ENCODE results near the gene ATE1.
"Not testable (repeated sequence)": the region's sequence is repeated elsewhere in the genome, so short reads cannot be mapped to it uniquely, and the experiment has no call there.

The ATE1 gene

DNA sequence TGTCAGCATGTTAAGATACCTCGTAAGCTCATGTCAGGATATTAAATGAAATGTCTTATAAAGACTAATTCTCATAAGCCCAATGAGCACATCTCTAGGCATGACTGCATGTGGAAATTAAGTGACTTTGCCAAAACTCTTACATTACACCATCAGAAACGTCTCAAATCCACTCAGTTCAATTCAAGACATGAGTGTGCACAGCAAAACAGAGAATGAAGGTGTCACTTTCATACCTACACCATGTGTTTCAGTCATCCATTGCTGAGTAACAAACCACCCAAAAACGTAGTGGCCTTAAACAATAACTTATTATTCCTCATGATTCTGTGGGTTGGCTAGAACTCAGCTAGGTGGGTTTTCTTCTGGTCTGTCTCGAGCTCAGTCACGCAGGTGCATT lies 99.8 kb downstream of the ATE1 start:
- DNase-seq: no peak

- not testable (repeated sequence) for DNase-seq
Observed at GRCh38 chr10:121826773-121827172, 101.1 kb downstream of the ATE1 start.

- DNase-seq: no peak
Observed at GRCh38 chr10:121823993-121824463, 103.8 kb downstream of the ATE1 start.

- no peak for DNase-seq
Observed at GRCh38 chr10:121822724-121823123, 105.1 kb downstream of the ATE1 start.

DNA sequence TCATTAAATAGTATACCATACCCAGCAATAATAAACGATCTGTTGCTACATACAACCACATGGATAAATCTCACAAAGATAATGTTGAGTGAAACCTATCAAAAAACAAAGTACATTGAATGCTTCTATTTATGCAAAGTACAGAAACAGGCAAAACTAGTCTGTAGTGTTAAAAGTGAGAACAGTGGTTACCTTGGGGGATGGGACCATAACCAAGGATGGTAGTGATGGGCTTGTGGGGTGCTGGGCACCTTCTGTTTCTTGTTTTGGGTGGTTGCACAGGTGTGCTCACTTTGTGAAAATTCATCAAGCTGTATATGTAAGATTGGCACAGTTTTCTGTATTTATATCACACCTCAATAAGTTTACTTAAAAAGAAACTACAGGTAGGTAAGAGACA lies 105.7 kb downstream of the ATE1 start:
- DNase-seq: no peak

DNA sequence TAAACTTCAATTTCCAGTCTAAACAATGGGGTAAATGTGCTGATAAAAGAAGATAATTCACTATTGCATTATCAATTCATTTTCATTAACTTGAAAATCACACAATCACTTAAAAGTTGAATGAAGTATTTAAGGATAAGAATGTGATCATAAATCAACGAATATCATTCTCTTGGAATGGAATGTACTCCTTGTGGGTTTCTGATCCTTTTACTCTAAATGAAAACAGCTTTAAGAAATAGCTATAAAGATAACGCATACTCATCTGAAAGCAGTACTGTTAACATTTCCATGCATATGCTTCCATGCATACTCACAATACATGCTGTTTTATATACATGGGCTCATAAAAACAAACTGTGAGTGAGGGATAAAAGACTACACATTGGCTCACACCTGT lies 108.8 kb downstream of the ATE1 start:
- no peak for DNase-seq

- no peak for DNase-seq
Observed at GRCh38 chr10:121818599-121818998, 109.2 kb downstream of the ATE1 start.

GRCh38 chr10:121816197-121816596 lies 111.6 kb downstream of the ATE1 start:
- no peak for DNase-seq

GRCh38 chr10:121813857-121814256 lies 114.0 kb downstream of the ATE1 start:
- DNase-seq: no peak

DNA sequence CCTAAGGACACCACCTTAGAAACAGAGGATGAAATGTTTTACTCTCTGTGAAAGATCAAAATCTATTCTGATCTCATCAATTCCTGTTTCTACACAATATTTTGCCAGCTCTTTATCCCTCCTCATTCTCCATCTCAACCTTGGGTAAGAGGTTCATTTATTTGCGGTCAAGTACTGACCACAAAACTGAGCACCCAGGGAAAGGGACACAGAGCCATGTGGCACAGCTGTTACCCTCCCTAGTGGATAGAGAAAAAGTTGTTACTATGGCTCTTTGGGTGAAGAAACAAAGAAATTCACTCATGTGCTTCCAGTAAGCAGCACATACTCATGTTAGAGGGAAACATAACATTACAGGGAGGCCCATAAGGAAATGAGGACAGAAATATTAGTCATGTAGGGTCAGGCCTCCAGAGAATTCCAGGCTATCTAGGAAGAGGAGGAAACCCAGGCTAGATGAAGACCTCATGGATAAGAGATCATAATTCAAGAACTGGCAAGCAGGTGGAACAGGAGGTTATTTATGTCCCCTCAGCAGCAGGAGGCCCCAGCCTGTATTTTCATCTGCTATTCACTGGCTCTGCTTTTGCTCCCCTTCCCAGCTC lies 114.5 kb downstream of the ATE1 start:
- no peak for DNase-seq

DNA sequence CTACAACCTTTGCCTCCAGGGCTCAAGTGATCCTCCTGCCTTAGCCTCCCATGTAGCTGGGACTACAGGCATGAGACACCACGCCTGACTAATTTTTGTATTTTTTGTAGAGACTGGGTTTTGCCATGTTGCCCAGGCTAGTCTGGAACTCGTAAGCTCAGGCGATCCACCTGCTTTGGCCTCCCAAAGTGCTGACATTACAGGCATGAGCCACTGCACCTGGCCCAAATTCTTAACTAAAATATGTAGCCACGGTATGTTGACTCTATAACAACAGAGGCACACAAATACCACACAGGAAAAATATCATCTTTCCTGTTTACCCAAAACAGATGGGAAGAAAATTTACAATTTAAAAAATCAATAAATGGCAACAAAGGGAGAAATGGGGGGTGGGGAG lies 115.8 kb downstream of the ATE1 start:
- DNase-seq: no peak

- no peak for DNase-seq
Observed at GRCh38 chr10:121811386-121811785, 116.4 kb downstream of the ATE1 start.

GRCh38 chr10:121808835-121809234 lies 119.0 kb downstream of the ATE1 start:
- DNase-seq: no peak

GRCh38 chr10:121804460-121804859 lies 123.4 kb downstream of the ATE1 start:
- no peak for DNase-seq

- DNase-seq: no peak
Observed at GRCh38 chr10:121803611-121804010, 124.2 kb downstream of the ATE1 start.

DNA sequence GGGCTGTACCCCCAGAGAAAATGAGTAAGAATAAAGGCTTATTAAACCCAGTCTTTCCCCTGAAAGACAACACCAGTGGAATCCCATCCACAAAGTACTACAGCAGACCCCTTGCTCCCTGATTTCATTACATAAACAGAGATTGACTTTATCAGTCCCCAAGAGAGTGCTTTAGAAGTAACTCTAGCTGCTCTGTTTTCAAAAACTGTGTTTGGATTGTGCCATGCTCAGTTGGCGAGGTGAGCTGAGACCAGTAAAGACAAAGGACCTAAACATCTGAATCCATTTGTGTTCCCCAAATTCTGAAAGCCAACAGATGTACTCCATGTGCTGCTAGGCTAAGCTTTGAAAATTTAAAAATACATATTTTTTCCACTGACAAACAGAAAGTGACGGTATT lies 127.0 kb downstream of the ATE1 start:
- DNase-seq: no peak

DNA sequence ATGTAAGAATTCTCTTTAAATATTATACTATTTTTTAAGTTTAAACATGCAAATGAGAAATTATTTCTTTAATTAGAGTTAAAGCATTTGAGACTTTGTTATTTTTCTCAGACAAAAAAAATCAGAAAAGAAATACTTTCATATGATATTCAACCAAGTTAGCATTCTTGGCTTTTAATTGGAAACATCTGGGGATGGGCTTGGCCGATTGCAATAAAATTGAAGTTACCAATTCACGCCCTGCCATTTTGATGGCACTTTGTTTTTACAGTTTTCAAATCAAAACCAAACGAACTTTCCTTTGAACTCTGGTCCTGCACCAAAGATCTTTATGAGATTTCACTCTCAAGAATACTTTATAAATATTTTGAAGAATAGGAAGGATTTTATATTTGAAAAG lies 127.7 kb downstream of the ATE1 start:
- DNase-seq: no peak

DNA sequence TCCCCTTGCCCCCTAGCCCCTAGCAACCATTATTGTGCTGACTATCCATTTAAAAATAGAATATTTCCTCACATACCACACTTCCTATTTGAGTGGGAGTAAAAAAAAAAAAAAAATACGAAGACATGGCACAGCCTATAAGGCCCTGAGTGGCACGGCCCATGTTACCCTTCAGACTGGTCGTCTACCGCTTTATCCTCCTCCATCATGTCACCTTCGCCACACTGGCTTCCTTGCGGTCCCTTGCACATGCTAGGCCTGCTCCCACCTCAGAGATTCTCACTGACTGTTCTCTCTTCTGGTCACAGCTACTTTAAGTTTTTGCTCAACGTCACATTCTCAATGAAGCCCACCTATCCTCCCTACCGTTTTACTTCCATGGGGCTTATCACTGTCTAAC lies 130.3 kb downstream of the ATE1 start:
- no peak for DNase-seq

GRCh38 chr10:121796342-121796741 lies 131.5 kb downstream of the ATE1 start:
- DNase-seq: no peak

DNA sequence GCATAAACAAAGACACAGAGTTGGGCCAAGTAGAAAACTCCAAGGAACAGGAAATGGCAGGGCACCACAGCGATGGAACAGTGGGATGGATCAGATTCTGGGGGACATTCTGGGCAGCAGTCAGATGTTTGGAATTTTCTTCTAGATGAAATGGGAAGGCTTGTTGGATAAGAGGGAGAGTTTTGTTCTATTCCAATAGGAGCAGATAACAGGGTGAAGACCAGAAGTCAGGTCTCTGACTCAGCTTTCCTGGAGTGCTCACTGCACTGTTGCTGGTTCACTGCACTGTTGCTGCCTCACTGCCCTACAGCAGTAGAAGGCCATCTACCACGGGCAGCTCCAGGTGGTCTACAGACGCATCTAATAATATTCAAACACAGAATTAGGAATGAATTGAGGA lies 135.6 kb downstream of the ATE1 start:
- DNase-seq: no peak

DNA sequence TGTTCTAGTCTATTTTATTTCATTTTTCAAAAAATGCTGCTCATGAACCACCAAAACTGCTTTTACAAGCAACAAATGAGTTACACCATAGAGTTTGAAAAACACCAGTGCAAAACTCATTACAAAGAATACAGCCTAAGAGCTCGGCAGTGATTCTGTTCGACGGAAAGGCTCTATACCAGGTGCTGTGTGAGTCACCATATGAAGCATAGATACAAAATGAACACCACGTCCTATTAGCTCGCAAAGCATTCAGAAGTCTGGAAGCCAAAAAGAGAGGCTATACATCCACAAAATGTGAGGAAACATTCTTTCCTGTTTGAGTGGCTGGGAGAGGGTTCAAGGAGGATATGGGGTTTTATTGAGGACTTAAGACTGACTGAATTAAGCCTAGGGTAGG lies 136.1 kb downstream of the ATE1 start:
- DNase-seq: no peak

GRCh38 chr10:121788717-121789116 lies 139.1 kb downstream of the ATE1 start:
- no peak for DNase-seq

DNA sequence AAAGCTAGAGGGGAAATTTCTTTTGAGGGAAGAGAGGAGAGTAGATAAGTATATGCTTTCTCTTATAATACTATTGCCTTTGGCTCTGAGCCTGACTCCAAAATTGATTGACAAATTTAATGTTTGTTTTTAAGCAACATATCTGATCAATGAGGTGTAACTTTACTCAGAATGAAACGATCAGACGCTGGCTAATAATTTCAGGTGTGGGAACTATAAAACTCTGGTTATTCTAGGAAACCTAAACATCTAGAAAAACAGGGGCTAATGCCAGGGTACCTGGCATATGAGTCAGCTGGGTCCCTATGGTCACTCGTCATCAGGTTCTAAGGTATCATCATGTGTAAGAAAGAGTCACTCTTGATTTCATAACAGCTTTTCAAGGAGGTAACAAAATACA lies 139.7 kb downstream of the ATE1 start:
- DNase-seq: no peak

GRCh38 chr10:121787169-121787568 lies 140.7 kb downstream of the ATE1 start:
- DNase-seq: no peak

GRCh38 chr10:121783782-121784372 lies 144.0 kb downstream of the ATE1 start:
- DNase-seq: no peak
